ENCODE results near the gene GPC3.

DNA sequence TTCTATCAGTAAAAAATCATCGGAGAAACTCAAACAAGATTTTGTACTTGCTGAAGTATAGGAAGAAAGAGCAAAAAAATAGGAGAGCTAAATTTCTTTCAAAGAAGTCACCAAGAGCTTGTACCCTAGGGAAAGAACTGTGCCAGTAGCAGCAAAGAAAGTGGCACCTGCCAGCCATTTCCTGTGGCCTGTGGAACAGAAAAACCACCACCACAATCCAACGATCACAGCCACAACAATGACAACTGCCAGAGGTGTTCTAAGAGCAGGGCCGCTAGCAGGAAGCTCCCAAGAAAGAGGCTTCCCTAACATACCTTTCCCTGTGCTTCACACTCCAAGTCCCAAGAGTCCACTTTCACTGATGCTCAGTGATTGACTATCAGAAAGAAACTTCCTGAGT is 304.0 kb downstream of the GPC3 start:
- no peak for TF ChIP-seq ZFX (IDR thresholded peaks at IDR 0.05; ENCODE audit: borderline replicate concordance)
- TF ChIP-seq, protein P1, sequence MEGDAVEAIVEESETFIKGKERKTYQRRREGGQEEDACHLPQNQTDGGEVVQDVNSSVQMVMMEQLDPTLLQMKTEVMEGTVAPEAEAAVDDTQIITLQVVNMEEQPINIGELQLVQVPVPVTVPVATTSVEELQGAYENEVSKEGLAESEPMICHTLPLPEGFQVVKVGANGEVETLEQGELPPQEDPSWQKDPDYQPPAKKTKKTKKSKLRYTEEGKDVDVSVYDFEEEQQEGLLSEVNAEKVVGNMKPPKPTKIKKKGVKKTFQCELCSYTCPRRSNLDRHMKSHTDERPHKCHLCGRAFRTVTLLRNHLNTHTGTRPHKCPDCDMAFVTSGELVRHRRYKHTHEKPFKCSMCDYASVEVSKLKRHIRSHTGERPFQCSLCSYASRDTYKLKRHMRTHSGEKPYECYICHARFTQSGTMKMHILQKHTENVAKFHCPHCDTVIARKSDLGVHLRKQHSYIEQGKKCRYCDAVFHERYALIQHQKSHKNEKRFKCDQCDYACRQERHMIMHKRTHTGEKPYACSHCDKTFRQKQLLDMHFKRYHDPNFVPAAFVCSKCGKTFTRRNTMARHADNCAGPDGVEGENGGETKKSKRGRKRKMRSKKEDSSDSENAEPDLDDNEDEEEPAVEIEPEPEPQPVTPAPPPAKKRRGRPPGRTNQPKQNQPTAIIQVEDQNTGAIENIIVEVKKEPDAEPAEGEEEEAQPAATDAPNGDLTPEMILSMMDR (IDR thresholded peaks at IDR 0.05) = no peak
